H7 (cell line): ENCODE measurements around the gene GPR108. TPM values are rescaled to one million over a fixed set of nuclear protein-coding genes. Genes with fewer than 3 reads are reported as not detected.

Experiments used
- DNase-seq: peaks from one replicate; pipeline ENCODE4 v3.0.0; 2012
- H3K27me3 ChIP-seq: 2 replicates; pipeline ENCODE4 v1.6.0; 2011; ENCODE audit warnings: mild to moderate bottlenecking, low read length; ENCODE audit not compliant: control insufficient read depth, insufficient read depth
- H3K36me3 ChIP-seq: replicated peaks from 2 replicates; pipeline ENCODE4 v1.5.1; 2011; ENCODE audit warnings: low read length; ENCODE audit not compliant: control insufficient read depth, insufficient read depth
- H3K4me3 ChIP-seq: 2 replicates; pipeline ENCODE4 v1.5.1; 2011; ENCODE audit warnings: low read depth, mild to moderate bottlenecking, control low read depth, low read length, moderate library complexity; ENCODE audit not compliant: insufficient read depth
- total RNA-seq: library from RNA; depleted of rRNA; stranded (reverse); fragments of >200 nt; shearing (Covaris generic); gene quantifications from 2 replicates; pipeline ENCODE4 v1.2.3, GENCODE V29; 2014

Gene GPR108
- total RNA-seq, 1 experiment from 2014 or later = 61.7 TPM

- peak; percentile 27 for DNase-seq
- H3K36me3 ChIP-seq = no peaks in the 10 kb centered on the region
- H3K4me3 ChIP-seq = no peak overlapping the region
- no peaks in the 10 kb centered on the region for H3K27me3 ChIP-seq
Observed at GRCh38 chr19:6723738-6724137, 13.6 kb downstream of the GPR108 start.

GRCh38 chr19:6723108-6723618, 14.2 kb downstream of the GPR108 start:
- DNase-seq = peak; percentile 71
- H3K36me3 ChIP-seq = no peaks in the 10 kb centered on the region
- H3K27me3 ChIP-seq = no peaks in the 10 kb centered on the region
- no peak overlapping the region for H3K4me3 ChIP-seq

GRCh38 chr19:6721773-6722172, 15.6 kb downstream of the GPR108 start:
- Histone ChIP-seq H3K27me3 (no peaks in the 10 kb centered on the region), H3K4me3 (no peak overlapping the region), H3K36me3 (no peaks in the 10 kb centered on the region)
- no peak for DNase-seq

DNA sequence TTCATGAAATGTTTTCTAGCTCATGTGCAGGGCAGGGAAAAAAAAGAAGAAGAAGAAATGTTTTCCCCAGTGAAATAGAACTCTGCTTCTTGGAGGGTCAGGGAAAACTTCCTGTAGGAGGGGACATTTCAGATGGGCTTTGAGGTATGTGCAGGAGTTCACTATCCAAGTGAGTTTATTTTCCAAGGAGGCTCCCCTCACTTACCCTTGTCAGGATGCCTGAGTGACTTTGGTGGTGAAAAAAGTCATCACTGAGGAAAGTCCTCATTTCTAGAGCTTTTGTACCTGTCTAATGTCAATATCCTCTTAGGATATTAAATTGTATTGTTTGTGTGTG, 16.3 kb downstream of the GPR108 start:
- Histone ChIP-seq H3K4me3 (no peak overlapping the region), H3K27me3 (no peaks in the 10 kb centered on the region), H3K36me3 (no peaks in the 10 kb centered on the region)
- no peak for DNase-seq

DNA sequence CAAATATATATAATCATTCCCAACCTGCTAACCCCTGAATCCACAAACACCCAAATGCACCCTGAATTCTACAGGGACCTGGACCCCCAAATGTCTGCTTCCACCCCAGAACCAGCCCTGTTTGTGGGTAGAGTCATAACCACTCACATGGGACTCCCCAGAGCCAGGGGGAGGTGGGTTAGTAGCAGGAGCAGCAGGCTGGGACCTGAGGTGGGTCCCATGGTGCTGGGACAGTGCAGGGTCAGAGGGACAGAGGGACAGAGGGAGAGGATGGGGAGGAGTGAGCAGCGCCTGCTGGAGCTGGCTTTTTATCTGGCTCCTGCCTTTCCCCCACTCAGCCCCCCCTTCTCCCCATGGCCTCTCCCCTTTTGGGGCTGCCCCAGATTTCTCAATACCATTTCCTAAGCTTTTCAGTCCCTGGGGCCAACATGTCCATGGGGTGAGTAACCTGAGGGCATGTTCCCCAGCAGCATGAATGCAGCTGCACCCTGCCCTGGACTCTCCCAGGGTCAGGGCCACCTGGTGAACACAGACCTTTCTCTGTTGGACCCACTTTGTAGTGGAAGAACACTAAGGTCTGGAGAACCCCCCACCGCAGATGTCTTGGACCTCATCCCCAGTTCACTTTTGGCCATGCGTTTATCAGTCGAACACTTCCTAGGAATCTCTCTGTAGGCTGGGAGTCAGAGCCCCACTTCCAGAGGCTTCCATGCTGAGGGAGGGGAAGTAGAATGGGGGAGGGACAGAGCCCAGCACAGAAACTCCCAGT, 16.8 kb downstream of the GPR108 start, which contains the start of gene C3:
TSS of gene C3 (minus strand) at position 282 of the 769 bp plus-strand sequence. CDS start at position 221, 61 bp downstream.
- Histone ChIP-seq H3K36me3 (no peaks in the 10 kb centered on the region), H3K4me3 (no peak within 1 kb of the TSS), H3K27me3 (no peaks in the 10 kb centered on the region)
- peak; percentile 18 for DNase-seq

DNA sequence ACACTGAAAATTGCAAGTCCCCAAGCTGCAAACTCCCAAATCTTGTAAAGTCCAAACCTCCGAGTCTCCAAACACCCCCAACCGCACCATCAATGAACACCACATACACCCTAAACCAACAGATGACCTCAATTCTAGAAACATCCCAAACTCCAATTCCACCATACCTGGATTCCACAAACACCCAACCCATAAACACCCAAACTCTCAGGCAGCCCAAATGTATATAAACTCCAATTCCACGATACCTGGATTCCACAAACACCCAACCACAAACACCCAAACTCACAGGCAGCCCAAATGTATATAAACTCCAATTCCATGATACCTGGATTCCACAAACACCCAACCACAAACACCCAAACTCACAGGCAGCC, 17.4 kb downstream of the GPR108 start:
- DNase-seq = no peak
- Histone ChIP-seq H3K27me3 (no peaks in the 10 kb centered on the region), H3K36me3 (no peaks in the 10 kb centered on the region), H3K4me3 (no peak overlapping the region)

GRCh38 chr19:6719540-6719861, 17.9 kb downstream of the GPR108 start:
- no peak overlapping the region for H3K4me3 ChIP-seq
- no peaks in the 10 kb centered on the region for H3K36me3 ChIP-seq
- H3K27me3 ChIP-seq = no peaks in the 10 kb centered on the region
- no peak for DNase-seq

GRCh38 chr19:6718741-6719539, 18.4 kb downstream of the GPR108 start:
- no peaks in the 10 kb centered on the region for H3K36me3 ChIP-seq
- DNase-seq = peak; percentile 97
- H3K27me3 ChIP-seq = no peaks in the 10 kb centered on the region
- H3K4me3 ChIP-seq = no peak overlapping the region

DNA sequence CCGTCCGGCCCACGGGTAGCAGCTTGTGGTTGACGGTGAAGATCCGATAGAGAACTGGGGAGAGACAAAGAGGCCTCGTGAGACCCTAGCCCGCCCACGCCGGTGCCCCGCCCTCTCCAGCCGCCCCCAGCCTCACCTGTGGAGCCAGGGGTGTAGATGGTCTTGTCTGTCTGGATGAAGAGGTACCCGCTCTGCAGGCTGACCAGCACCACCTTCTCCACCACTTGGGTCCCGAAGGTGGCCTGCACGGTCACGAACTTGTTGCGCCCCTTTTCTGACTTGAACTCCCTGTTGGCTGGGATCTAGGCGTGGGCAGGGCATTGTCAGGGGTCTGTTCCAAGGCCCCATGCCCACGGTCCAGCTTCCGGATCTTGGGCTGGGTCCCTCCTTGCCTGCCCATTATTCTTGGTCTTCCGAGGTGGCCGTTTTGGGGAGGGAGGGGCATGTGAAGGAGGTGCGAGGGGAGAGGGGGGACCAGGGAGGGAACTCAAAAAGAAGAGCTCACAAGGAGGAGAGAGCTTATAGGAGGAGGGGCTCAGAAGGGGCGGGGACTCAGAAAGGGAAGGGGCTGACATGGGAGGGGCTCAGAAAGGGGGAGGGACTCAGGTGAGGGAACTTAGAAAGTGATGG, 19.2 kb downstream of the GPR108 start:
- H3K36me3 ChIP-seq = no peaks in the 10 kb centered on the region
- peak overlapping the region; percentile 44 for H3K4me3 ChIP-seq
- no peaks in the 10 kb centered on the region for H3K27me3 ChIP-seq
- DNase-seq = peak; percentile 92

DNA sequence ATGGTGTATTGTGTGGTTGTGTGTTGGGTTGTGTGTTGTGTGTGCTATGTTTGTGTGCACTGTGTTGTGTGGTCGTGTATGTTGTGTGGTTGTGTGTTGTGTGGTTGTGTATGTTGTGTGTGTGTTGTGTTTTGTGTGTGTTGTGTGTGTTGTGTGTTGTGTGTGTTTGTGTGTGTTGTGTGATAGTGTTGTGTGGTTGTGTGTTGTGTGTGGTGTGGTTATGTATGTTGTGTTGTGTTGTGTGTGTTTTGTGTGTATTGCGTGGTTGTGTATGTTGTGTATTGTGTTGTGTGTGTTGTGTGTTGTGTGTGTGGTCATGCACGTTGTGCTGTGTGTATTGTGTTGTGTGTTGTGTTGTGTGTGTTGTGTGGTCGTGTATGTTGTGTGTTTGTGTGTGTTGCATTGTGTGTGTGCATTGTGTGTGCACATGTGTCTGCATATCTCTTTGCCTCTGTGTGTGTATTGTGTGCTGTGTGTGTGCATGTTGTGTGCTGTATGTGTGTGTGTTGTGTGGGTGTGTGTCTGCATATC, 19.9 kb downstream of the GPR108 start:
- Histone ChIP-seq H3K27me3 (no peaks in the 10 kb centered on the region), H3K36me3 (no peaks in the 10 kb centered on the region), H3K4me3 (peak overlapping the region; percentile 44)
- no peak for DNase-seq

- no peak overlapping the region for H3K4me3 ChIP-seq
- no peaks in the 10 kb centered on the region for H3K27me3 ChIP-seq
- DNase-seq = peak; percentile 51
- H3K36me3 ChIP-seq = no peaks in the 10 kb centered on the region
Observed at GRCh38 chr19:6717036-6717435, 20.3 kb downstream of the GPR108 start.

DNA sequence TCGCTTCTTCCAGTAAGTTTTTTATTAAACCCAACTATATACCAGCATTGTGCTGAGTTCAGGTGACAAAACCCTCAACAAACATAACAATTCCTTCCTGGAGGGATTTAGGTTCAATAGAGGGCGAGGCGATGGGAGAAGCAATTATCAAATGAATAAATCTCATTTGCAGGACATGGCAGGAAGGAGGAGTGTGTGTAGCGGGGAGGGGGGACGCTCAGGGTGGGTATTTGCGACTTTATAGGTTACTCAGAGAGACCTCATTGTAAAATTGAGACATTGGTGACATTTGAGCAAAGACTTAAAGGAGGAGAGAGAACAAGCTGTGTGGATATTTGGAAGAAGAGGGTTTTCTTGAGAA, 20.8 kb downstream of the GPR108 start:
- Histone ChIP-seq H3K27me3 (no peaks in the 10 kb centered on the region), H3K36me3 (peaks cover 2% of the 10 kb centered on the region), H3K4me3 (no peak overlapping the region)
- DNase-seq = no peak

GRCh38 chr19:6714749-6715555, 22.4 kb downstream of the GPR108 start:
- Histone ChIP-seq H3K4me3 (no peak overlapping the region), H3K27me3 (no peaks in the 10 kb centered on the region), H3K36me3 (peaks cover 4% of the 10 kb centered on the region)
- DNase-seq = no peak
